ENCODE data around the gene RPS21.

Gene RPS21

GRCh38 chr20:62354031-62354808, 32.7 kb upstream of the RPS21 start:
- DNase-seq (ENCODE audit: low spot score): no peak

- no peak for DNase-seq (ENCODE audit: low spot score)
Observed at GRCh38 chr20:62354811-62355341, 32.0 kb upstream of the RPS21 start.

GRCh38 chr20:62355516-62355877, 31.4 kb upstream of the RPS21 start:
- DNase-seq (ENCODE audit: low spot score): no peak

- no peak for DNase-seq (ENCODE audit: low spot score)
Observed at GRCh38 chr20:62355878-62356588, 30.9 kb upstream of the RPS21 start.

GRCh38 chr20:62356589-62357186, 30.2 kb upstream of the RPS21 start:
- DNase-seq (ENCODE audit: low spot score): no peak

GRCh38 chr20:62357187-62357667, 29.7 kb upstream of the RPS21 start:
- no peak for DNase-seq (ENCODE audit: low spot score)

- no peak for DNase-seq (ENCODE audit: low spot score)
Observed at GRCh38 chr20:62357681-62358080, 29.2 kb upstream of the RPS21 start.

- DNase-seq (ENCODE audit: low spot score): no peak
Observed at GRCh38 chr20:62358171-62359042, 28.5 kb upstream of the RPS21 start.

- no peak for DNase-seq (ENCODE audit: low spot score)
Observed at GRCh38 chr20:62359043-62359490, 27.8 kb upstream of the RPS21 start.

GRCh38 chr20:62359491-62360121, 27.3 kb upstream of the RPS21 start:
- no peak for DNase-seq (ENCODE audit: low spot score)

- DNase-seq (ENCODE audit: low spot score): no peak
Observed at GRCh38 chr20:62360854-62361798, 25.8 kb upstream of the RPS21 start.

- DNase-seq (ENCODE audit: low spot score): no peak
Observed at GRCh38 chr20:62361799-62362589, 24.9 kb upstream of the RPS21 start.

- no peak for DNase-seq (ENCODE audit: low spot score)
Observed at GRCh38 chr20:62362590-62362940, 24.3 kb upstream of the RPS21 start.

GRCh38 chr20:62362991-62363919, 23.6 kb upstream of the RPS21 start:
- DNase-seq (ENCODE audit: low spot score): no peak

- no peak for DNase-seq (ENCODE audit: low spot score)
Observed at GRCh38 chr20:62363920-62364851, 22.7 kb upstream of the RPS21 start.

- no peak for DNase-seq (ENCODE audit: low spot score)
Observed at GRCh38 chr20:62364911-62365736, 21.8 kb upstream of the RPS21 start.
